ENCODE measurements around the gene HAS3.
A peak's percentile ranks its signal among the peaks of the same experiment; 100 is the strongest.
"Not testable (repeated sequence)": the region's sequence is repeated elsewhere in the genome, so short reads cannot be mapped to it uniquely, and the experiment has no call there.

Gene HAS3

DNA sequence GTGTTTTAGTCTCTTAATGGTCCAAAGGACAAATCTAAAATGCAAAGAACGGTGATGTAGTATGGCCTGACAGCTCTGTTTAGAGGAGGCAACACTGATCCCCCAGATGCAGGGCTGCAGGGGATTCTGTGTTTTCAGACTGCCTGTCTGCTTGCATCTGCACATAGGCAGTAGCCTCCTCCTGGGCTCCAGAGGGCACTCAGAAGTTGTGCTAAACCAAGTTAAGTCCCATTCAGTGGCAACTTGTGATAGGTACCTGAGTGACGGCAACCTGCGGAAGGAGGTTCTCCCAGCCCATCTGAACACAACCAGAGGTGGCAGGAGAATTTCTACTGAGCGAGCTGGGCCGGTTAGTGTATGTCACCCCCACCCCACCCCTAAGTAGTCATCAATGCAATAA is 9.9 kb downstream of the HAS3 start:
- no peak overlapping the region for H3K27ac ChIP-seq
- DNase-seq (ENCODE audit: low read depth, low spot score), result no peak

DNA sequence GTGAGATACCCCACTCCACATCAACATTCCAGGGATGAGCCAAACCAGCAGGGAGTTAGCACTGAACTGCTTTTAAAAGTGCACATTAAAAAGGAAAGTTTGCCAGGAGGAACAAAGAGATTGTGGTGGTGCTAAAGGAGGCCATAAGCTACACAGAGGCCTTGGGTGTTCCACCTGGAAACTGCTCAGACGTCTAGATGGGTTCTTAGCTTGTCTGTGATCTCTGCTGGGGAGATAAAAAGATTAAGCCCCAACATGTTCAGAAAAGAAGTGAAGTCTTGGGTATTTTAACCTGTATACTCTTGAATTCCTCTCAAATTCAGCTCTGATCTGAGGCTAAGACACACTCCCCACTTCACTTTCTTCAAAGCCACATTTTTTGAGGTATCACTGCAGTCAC is 10.4 kb downstream of the HAS3 start:
- DNase-seq (ENCODE audit: low read depth, low spot score), result no peak
- H3K27ac ChIP-seq, result no peak overlapping the region

DNA sequence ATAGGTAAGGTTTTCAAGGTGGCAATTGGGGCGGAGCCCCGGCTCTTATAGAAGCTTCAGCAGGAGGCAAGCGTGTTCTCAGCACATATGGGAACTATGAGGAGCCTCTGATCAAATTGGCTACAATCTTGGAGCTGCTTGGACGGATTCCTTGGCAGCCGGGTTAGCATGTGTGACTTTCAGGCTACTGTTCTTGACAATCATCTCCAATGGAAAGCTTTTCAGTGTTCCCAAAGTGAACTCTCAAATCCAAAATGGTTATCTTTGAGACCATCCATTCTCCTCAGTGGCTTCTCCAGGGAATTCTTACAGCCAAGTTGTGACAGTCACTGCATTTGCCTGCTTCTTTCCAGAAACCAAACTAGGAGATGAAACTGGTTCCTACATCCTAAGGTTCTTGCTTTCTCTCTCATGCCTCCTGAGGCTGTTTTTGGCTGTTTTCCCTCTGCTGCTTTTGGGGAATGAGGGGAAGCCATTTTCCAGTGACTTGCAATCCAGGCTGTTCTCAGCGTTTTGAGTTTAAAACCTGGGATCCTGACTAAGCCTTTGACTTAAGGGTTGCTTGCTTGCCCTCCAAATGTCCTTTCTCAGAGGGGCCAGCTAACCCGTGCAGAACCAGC is 10.9 kb downstream of the HAS3 start:
- no peak overlapping the region for H3K27ac ChIP-seq
- no peak for DNase-seq (ENCODE audit: low read depth, low spot score)

DNA sequence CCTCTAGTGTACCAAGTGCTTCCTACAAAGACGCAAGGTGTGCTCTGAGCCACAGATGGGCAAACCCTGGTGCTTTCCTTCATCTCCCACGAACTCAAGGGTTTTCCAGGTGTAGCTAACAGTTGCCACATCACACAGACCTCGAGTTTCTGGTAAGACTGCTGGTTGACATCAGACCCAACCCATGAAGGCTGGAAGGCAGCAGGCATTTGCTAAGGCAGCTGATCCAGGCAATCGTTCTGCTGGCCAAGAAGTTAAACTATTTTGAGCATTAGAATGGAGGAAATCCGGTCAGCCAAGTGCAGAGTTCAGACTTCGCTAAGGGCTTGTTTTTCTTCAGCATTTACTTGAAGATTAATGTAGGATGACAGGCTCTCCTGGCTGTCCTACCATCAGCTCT is 11.5 kb downstream of the HAS3 start:
- DNase-seq (ENCODE audit: low read depth, low spot score), result no peak
- H3K27ac ChIP-seq, result no peak overlapping the region

DNA sequence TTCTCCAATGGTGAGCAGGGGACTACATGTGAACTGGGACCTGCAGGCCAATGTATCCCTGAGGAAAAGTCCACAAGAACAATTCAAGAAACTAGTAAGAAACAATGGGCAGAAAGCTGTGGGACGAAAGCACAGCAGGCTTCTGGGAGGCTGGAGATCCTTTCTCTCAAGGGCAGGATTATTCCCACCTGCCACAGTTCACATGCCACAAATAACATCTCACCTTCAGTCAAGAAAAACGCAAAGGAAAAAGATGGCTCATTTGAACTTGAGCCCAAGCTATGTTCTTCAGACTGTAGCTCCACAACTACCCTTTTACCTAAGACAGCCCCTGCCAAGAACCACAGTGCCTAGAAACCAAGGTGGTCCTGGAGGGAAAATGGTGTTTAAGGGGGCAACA is 13.0 kb downstream of the HAS3 start:
- no peak for DNase-seq (ENCODE audit: low read depth, low spot score)
- H3K27ac ChIP-seq, result no peak overlapping the region

DNA sequence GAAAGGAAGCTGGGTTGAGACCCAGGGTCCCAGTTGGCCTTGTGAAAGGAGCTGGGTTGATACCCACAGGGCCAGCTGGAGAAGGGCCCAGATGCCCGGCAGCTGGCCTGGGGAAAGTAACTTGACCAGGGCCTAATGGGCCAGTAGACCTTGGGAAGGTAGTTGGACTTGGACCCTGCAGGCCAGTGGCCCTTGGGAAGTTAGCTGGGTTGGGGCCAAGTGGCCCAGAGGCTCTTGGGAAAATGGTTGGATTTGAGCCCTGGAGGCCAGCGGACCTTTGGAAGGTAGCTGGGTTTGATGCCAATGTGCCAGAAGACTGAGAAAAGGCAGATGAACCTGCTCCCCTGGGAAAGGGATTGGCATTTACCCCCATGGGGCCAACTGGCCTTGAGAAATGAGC is 13.5 kb downstream of the HAS3 start:
- H3K27ac ChIP-seq, result no peak overlapping the region
- no peak for DNase-seq (ENCODE audit: low read depth, low spot score)

DNA sequence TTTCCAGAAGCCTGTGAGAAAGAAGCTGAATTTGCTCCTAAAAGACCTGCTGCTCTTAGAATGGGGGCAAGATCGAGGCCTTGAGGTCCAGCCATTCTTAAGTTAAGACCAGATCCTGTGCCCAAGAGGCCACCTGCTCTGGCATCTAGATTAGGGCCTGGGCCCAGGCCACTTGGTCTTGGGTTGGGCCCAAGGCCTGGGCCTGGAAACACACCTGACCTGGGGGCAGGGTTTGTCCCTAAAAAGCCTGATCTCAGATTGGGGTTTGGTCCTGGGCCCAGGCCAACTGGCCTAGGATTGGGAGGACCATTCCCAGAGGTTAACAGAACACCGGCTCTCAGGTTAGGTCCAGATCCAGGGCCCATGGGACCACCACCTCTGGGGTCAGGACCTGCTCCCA is 14.1 kb downstream of the HAS3 start:
- no peak overlapping the region for H3K27ac ChIP-seq
- no peak for DNase-seq (ENCODE audit: low read depth, low spot score)

DNA sequence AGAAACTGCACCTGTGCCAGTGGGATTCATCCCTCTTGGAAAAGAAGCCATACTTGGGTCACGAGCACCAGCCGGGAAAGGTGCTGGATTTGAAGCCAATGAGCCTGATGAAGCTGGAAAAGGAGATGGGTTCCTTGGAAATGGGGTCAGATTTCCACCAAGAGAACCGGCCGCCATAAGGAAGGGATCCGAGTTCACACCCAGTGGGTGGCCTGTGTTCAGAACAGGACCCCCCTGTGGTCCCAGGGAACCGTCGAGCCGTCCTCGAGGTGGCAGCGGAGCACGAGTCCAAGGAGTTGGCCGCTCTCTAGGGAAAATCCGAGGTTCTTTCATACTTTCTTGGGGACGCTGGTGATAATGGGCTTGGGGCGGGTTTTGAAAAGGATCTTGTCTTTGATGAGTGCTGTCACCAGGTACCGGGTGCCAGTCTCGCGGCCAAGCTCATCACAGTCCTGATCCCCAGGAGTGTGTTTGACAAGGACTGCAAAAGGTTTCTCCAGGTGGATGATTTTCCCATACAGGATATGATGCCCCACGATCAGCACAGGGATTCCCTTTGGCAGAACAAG is 14.7 kb downstream of the HAS3 start:
- DNase-seq (ENCODE audit: low read depth, low spot score), result no peak
- H3K27ac ChIP-seq, result no peak overlapping the region

DNA sequence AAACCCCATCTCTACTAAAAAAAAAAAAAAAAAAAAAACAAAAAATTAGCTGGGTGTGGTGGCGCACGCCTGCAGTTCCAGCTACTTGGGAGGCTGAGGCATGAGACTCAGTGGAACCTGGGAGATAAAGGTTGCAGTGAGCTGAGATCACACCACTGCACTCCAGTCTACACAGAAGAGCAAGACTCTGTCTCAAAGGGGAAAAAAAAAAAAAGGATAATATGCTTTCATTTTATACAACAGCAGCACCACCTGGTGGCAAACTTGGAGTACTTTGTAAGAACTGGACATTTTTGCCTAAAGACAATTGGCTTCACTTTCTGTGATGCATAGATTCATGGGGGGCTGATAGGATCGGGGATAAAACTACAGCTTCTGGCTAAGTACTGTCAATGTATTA is 18.5 kb downstream of the HAS3 start:
- H3K27ac ChIP-seq, result no peak overlapping the region
- no peak for DNase-seq (ENCODE audit: low read depth, low spot score)

DNA sequence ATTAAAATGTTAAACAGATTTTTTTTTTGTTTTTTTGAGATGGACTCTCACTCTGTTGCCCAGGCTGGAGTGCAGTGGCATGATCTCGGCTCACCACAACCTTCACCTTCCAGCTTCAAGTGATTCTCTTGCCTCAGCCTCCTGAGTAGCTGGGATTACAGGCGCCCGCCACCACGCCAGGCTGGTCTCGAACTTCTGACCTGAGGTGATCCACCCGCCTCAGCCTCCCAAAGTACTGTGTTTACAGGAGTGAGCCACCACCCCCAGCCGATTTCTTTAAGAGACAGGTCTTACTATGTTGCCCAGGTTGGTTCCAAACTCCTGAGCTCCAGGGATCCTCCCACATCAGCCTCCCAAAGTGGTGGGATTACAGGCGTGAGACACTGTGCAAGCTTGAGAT is 19.0 kb downstream of the HAS3 start:
- H3K27ac ChIP-seq; DNase-seq (ENCODE audit: low read depth, low spot score): not testable (repeated sequence)

DNA sequence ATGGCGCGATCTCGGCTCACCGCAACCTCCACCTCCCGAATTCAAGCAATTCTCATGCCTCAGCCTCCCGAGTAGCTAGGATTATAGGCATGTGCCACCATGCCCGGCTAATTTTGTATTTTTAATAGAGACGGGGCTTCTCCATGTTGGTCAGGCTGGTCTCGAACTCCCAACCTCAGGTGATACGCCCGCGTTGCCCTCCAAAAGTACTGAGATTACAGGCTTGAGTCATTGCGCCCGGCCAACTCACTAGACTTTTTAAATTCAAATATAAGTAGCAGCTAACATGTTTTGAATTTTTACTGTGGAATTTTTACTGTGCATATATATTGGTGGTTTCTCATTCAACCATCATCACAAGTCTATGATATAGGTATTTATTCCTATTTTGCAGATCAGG is 19.5 kb downstream of the HAS3 start:
- not testable (repeated sequence) for DNase-seq (ENCODE audit: low read depth, low spot score); H3K27ac ChIP-seq

DNA sequence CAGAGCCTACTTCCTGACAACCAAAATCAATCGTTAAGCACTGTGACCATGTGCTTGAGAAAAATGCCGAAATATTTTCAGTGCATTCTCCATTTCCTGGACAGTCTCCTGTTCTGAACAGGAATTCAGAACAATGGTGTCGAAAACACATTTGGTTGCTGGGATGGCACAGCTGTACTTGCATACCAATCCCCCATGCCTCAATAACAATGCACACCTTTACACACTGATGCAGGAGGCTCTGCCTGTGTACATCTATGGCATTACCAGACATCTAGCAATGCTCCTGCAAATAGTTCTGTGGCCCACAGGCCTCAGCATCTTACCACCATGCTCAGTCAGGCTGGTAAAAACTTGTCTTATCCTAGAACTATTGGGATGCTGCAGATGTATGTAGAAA is 20.8 kb downstream of the HAS3 start:
- DNase-seq (ENCODE audit: low read depth, low spot score), result no peak
- no peak overlapping the region for H3K27ac ChIP-seq

DNA sequence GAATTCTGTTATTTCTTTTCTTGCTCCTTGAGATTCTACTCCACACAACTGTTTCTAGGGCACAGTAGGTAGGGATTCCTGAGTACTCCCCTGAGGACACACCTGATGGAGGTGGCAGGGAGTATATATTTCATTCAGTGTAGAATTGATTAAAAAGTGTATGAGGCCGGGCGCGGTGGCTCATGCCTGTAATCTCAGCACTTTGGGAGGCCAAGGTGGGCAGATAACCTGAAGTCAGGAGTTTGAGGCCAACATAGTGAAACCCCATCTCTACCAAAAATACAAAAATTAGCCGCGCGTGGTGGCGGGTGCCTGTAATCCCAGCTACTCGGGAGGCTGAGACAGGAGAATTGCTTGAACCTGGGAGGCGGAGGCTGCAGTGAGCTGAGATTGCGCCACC is 21.3 kb downstream of the HAS3 start:
- not testable (repeated sequence) for DNase-seq (ENCODE audit: low read depth, low spot score); H3K27ac ChIP-seq

DNA sequence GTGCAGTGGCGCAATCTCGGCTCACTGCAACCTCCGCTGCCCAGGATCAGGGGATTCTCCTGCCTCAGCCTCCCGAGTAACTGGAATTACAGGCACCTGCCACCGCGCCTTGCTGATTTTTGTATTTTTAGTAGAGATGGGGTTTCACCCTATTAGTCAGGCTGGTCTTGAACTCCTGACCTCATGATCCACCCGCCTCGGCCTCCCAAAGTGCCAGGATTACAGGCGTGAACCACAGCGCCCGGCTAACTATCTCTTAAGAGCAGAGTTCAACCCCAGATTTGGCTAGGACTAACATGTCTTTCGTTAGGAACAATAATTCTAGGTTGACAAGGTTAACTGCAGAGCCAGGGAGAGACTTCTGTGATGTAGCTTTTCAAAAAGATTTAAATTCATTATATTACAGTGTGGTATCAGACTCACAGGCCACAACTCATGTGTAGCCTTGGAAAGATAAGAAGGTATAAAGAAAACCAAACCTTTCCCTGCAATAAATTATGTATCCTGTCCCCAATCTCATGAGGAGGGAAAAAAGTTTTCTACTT is 22.6 kb downstream of the HAS3 start:
- H3K27ac ChIP-seq, result no peak overlapping the region
- no peak for DNase-seq (ENCODE audit: low read depth, low spot score)

DNA sequence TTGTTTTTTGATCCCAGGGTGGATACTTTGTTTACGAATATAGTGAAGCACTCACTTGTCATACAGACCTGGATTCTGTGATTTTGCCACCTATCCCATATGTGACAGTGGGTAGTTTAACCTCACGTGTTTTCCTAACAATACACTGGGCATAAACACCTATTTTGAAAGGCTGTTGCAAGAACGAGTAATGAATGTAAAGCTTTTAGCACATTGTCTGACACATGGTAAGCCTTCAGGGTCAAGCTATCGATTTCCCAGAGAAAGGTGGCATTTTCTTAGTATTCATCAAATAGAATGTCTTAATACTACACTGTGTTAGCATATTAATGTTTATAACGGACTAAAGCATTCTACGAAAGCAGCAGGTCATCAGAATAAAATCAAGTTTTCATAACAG is 25.0 kb downstream of the HAS3 start:
- DNase-seq (ENCODE audit: low read depth, low spot score), result no peak
- no peak overlapping the region for H3K27ac ChIP-seq

DNA sequence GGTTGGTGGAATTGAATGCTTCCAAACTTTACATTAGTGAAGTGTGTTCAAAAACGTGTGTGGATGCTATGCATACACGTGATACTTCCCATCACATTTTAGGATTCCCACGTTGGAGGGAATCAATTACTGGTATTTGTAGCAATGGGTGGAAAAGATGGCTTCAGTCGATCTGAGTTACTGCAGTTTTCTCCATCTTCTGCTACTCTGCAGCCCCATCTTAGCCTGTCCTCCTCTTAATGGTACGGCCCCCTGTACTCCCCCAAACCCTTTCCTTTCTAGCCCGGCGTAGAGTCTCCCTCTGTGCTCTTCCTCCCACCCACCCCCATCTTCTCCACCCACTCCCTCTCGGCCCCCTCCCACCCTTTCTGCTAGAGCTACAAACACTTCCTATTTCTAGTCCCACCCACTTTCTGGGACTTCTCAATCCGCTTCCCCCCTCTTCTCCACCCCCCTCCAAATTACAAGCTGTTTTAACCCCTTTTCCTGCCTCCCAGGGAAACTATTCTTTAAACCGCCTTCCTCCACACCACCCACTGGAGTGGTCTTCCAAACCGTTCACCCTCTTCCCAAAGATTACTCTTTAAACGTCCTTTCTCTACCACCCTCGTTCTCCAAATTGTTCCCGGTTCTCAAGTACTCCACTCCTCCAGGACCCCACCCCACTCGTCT is 25.9 kb downstream of the HAS3 start:
- no peak for DNase-seq (ENCODE audit: low read depth, low spot score)
- H3K27ac ChIP-seq, result peak overlapping the region; percentile 82

DNA sequence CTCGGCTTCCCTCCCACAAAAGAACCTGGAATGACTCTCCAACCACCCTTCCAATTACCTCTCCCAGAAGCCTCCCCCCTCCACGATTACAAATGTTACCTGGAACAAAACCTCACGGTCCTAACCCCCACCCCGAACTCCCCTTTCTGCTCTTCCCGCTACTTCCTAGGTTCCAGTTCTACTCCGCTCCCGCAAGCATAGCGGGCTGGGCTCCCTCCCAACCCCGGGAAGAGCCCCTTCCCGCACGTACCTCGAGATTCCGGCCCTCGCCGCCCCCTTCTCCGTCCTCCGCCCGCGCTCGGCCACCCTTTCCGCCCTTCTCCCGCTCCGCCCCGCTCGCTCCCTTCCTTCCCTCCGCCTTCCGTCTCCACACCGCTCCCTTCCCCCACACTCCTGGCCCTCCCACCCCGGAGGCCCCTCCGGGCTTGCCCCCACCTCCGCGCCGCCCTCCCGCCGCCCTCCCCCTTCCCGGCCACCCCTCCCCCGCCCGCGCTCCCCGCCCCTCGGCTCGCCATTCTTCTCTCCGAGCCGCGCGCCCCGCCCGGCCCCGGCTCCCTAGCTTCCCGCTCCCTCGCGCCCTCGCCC is 26.5 kb downstream of the HAS3 start:
- H3K27ac ChIP-seq, result peak overlapping the region; percentile 82
- no peak for DNase-seq (ENCODE audit: low read depth, low spot score)

DNA sequence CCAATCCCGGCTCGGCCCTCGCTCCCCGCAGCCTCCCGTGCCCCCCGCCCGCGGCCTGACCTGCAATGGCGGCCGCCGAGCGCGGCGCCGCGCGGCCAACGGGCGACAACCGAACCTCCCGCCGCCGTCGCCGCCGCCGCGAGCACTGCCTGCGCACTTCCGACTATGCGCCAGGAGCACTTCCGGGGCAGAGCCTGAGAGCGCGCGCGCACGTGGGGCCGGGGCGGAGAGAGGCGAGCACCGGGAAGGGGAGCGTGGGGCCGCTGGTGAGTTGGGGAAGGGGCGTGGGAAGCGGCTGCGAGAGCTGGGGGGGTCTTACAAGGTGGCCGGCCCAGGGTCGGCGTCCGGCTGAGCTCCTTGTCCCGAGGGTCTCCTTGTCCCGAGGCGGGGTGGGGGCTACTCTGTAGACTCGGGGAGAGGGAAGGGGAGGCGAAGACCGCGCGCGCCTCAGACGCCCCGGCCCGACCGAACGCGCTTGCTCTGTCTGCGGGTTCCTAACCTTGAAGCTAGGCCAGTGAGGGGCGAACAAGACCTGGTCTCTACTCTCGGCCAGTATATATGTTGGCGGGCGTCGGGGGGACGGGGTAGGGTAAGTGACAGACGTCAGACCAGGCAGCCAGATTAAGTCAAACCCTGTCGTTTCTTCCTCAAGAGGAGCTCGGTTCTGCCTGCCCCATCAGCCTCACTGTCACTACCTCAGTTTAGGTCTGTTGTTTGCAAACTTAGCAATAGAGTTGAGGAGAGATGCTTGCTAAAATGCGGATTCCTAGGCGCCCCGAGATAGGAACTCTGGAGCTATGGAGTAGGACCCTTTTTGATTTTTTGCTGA is 27.2 kb downstream of the HAS3 start, which contains the start of the genes CHTF8 and UTP4:
TSS of gene CHTF8 (minus strand) at position 165 of the 829 bp plus-strand sequence. CDS start 11,130 bp downstream, outside the sequence.
TSS of gene UTP4 (plus strand) at position 226 of the 829 bp plus-strand sequence. CDS start 811 bp downstream, outside the sequence.
- peak; percentile 26 for DNase-seq (ENCODE audit: low read depth, low spot score)
- H3K27ac ChIP-seq, result peak within 1 kb of the TSS; percentile 82

DNA sequence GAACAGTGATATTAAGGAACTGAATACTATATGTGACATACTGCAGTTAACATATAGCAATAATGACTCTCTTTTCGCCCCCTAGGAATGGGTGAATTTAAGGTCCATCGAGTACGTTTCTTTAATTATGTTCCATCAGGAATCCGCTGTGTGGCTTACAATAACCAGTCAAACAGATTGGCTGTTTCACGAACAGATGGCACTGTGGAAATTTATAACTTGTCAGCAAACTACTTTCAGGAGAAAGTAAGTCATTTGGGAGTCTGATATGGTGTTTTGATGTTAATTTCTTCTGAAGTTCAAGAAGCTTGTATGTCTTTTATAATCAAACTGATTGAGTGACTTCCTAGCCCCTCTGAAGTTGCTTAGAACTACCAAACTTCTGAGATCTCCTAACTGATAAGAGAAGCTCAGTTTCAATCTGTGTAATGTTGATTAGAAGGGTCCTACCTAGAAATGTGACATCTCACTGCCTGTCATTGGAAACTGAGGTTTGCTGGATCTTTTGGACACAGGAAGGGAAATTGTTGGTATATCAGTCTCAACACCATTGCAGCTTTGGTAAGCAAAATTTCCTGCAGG is 28.0 kb downstream of the HAS3 start:
- no peak for DNase-seq (ENCODE audit: low read depth, low spot score)
- no peak overlapping the region for H3K27ac ChIP-seq

DNA sequence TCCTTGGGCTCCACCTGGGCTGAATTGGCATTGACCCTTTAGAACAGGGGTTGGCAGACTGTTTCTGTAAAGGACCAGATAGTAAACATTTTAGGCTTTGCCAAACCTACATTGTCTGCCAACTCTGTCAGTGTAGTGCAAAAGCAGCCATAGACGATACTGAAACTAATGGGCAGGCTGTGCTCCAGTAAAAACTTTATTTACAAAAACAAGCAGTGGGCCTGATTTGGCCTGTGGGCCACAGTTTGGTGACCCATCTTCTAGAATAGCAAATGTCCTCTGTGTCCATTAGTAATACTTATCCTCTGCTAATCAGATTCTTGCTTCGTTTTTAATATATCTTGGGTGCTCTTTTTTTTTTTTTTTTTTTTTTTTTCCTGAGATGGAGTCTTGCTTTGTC is 33.2 kb downstream of the HAS3 start:
- DNase-seq (ENCODE audit: low read depth, low spot score), result no peak
- H3K27ac ChIP-seq, result no peak overlapping the region

All from epithelial cell of prostate (primary cell).